Daoy (cell line): Measurements from ENCODE around the gene TBX1. TPM values are rescaled to one million over a fixed set of nuclear protein-coding genes. Genes with fewer than 3 reads are reported as not detected.
"Not testable (repeated sequence)": the region's sequence is repeated elsewhere in the genome, so short reads cannot be mapped to it uniquely, and the experiment has no call there.

Source experiments
- DNase-seq: peaks from one replicate; pipeline ENCODE4 v3.0.0-alpha.2; 2015; ENCODE audit warnings: low read depth
- total RNA-seq: library from RNA; depleted of rRNA; stranded (reverse); fragments of >200 nt; shearing (Covaris generic); gene quantifications from 2 replicates; pipeline ENCODE4 v1.2.3, GENCODE V29; 2014

TBX1 gene
- total RNA-seq, 1 experiment from 2014 or later, result 1.6 TPM

GRCh38 chr22:19763458-19764298 is 3.1 kb downstream of the TBX1 start:
- DNase-seq, result no peak

DNA sequence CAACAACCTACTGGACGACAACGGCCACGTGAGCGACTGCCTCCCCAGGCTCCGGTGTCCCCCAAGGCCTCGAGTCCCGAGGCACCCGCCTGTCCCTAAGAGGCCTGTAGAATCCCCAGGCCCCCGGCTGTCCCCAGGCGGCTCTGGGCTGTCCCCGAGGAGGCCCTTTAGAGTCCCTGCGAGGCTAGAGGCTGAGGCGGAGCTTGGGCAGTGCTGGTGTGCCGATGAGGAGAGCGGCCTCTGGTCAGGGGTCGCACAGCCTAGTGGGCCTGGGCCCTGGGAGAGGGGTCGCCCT is 3.7 kb downstream of the TBX1 start:
- no peak for DNase-seq

DNA sequence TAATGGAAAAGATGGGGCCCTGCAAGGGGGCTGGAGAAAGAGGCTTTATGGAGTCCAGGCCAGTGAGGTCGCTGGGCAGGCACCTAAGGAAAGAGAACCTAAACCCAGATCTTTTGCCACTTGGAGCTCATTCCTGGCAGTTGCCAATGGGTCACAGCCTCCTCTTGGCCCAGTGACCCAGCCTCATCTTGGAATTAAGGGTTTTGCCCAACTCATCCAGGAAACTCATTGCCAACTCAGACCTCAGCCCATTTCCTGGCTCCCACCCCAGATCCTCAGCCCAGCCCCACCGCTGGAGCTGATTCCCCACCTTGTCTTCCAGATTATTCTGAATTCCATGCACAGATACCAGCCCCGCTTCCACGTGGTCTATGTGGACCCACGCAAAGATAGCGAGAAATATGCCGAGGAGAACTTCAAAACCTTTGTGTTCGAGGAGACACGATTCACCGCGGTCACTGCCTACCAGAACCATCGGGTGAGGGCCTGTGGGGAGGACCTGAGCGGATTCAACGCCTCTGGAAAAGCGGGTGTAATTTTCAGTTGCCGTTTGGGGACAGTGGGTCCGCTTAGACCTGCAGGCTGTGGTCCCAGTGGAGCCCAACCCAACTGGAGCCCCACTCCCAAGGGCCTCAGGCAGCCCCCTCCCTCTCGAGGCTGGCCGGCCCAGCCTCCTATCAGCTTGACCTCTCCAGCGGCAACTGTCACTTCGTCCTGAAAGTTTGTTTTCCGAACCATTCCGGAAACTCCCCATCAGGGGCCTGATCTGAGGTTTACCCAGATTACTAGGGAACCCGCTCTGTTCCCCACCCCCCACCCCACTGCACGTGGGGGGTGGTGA is 4.3 kb downstream of the TBX1 start:
- DNase-seq, result no peak

GRCh38 chr22:19765477-19766239 is 5.1 kb downstream of the TBX1 start:
- no peak for DNase-seq

DNA sequence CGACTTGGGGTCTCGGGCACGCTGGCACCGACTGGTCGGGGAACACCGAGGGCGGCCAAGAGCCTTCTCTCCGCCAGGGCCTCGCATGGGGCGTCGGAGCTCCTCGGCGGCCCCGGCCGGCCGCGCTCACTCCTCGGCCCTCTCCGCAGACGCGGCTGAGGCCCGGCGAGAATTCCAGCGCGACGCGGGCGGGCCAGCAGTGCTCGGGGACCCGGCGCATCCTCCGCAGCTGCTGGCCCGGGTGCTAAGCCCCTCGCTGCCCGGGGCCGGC is 5.6 kb downstream of the TBX1 start:
- DNase-seq, result no peak

- peak; percentile 43 for DNase-seq
These were observed 6.2 kb downstream of the TBX1 start for GRCh38 chr22:19766511-19767426.

DNA sequence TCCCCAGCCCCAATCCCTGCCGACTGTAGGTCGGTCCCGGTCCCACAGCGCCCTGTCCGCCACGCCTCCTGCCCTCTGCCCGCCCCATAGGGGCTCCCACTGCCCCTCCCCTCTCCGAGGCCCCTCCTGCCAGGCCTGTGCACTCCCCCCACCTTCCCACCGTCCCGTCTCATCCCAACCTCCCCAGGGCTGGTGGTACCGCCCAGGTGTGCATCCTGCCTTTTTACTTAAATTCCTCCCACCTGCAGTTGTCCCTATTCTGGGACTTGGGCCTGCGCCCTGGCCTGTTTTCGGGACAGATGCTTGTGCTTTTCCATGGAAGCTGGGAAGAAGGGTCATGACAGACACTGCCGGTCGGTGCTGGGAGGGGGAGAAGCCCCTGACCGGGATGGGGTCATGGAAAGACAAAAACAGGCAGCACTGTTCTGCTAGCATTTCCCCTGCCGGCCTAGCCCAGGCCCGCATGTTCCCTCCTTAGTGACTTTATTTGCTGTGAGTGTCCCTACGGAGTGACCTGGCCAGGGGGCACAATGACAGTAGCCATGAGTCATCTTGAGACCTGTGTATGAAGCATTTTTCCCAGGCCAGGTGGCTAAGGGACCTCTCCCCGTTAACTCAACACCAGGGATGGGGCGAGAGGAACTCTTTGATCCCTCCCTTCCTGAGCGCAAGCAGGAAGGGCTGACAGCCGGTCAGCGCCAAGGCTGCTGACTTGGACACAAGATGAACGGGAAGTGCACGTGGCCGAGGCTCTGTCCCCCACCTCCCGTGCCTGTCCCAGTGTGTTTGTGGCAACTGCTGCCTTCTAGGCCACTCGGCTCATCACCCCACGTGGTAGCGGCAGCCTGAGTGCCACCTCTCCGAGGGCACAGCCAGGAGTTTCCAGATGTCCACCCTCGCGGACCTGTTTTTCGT is 7.1 kb downstream of the TBX1 start:
- DNase-seq, result no peak

- no peak for DNase-seq
These were observed 8.8 kb downstream of the TBX1 start for GRCh38 chr22:19769393-19769715.

- DNase-seq, result no peak
These were observed 10.0 kb downstream of the TBX1 start for GRCh38 chr22:19770349-19771220.

GRCh38 chr22:19772422-19772672 is 11.8 kb downstream of the TBX1 start:
- DNase-seq, result no peak

DNA sequence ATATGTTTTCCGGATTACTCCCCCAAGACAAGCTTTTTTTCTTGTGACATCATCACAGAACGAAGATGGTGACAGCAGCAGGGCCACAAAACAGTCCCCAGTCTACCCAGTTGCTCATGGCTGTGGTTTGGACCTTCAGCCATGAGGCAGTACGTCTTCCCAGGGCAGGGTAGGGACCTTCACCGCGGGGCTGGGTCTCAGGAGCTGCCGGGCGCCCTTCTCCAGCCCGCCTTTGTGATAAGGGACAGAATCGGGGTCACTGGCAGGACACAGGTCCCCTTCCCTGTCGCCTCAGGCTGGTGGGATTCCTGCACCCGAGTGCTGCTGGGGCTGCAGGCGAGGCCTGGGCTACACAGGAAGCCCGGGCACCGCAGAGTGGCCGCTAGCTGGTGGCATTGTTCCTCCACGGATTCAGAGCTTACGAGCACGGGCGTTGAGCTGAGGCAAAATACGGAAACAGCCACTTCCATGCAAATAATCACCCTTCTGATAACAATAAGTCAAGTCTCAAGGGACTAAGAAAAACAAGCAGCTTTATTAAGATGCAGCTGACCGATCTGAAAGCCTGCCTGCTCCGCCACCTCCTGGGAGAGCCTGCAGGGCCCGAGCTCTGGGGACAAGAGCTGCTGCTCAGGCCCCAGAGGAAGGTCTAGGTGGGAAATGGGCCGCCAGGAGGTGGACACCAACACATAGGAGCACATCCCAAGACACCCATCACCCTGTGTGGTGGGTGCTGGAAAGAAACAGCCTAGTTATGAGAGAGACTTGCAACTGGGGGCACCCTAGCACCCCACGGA is 12.3 kb downstream of the TBX1 start:
- no peak for DNase-seq

GRCh38 chr22:19773470-19774040 is 13.0 kb downstream of the TBX1 start:
- no peak for DNase-seq

- no peak for DNase-seq
These were observed 14.1 kb downstream of the TBX1 start for GRCh38 chr22:19774628-19775027.

DNA sequence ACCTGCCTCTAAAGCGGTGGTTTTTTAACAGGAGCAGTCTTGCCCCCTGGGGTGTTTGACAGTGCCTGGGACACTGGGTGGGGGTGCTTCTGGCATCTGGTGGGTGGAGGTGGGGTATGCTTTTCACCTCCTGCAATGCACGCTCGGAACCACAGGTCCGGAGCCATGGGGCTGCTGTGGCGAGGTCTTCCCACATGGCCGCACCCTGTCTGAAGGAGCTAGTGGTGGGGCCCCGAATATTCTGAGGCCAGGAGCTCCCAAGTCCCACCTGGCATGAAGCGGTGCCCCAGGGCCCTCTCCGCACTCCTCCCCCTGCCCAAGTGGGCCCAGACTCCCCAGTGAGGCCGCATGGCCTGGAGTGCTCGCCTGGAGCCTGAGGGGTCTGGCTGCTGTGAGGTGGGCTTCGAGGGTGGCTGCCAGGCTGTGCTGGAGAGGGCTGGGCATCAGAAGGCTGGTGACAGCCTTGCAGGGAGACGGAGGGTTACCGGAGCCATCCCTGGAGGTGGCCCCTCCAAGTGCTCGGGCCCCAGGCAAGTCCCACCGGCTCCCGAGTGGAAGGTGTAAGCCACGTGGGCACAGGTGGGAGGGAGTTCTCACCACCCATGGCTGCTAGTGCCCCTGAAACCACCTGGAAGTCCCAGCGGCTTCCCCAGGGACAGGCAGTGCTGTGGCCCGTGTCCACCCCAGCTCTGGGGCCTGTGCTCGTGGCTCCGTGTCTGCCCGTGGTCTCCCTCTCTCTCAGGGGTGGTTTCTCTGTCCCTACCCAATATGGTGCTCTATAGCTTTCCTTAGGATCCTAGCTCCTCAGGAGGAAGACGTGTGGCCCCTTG is 15.1 kb downstream of the TBX1 start:
- no peak for DNase-seq

DNA sequence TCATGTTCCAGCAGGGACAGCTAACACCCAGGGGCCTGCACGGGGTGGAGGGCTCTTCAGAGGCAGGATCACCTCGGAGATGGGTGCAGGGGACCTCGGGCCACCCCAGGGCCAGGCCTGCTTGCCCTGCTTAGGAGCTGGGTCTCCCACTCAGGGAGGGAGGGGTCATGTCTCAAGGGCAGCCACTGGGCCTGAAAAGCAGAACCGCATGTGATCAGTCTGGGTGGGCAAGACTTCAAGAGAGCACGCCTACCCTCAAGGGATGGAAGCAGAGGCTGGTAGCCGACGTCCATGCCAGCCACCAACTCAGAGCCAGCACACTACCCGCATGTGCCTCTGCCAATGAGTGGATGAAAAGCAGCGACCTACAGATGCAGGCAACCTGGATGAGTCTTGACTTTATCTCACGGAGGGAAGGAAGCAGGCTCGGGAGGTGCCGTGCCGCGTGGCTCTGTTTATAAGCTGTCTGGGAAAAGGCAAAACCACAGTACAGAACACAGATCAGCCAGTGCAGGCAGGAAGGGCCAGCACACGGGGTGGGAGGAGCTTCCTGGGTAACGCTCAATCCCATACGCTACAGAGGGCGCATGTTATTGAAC is 16.0 kb downstream of the TBX1 start:
- no peak for DNase-seq

DNA sequence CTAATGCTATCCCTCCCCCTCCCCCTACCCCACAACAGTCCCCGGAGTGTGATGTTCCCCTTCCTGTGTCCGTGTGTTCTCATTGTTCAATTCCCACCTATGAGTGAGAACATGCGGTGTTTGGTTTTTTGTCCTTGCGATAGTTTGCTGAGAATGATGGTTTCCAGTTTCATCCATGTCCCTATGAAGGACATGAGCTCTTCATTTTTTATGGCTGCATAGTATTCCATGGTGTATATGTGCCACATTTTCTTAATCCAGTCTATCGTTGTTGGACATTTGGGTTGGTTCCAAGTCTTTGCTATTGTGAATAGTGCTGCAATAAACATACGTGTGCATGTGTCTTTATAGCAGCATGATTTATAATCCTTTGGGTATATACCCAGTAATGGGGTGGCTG is 16.6 kb downstream of the TBX1 start:
- not testable (repeated sequence) for DNase-seq

GRCh38 chr22:19779011-19779421 is 18.4 kb downstream of the TBX1 start:
- DNase-seq, result no peak
